NCI-H146 treated with DMSO at 0.1 percent for 48 hours (cell line): Measurements from ENCODE around the gene UST.
A peak's percentile ranks its signal among the peaks of the same experiment; 100 is the strongest.
"Not testable (repeated sequence)": the region's sequence is repeated elsewhere in the genome, so short reads cannot be mapped to it uniquely, and the experiment has no call there.

Experiments
- DNase-seq: peaks from one replicate; lab custom pipeline; 2025; ENCODE audit not compliant: unreplicated experiment; lab: John Stamatoyannopoulos, UW

The UST gene

GRCh38 chr6:148891405-148891783 lies 144.6 kb downstream of the UST start:
- DNase-seq = no peak

- DNase-seq = no peak
Observed at GRCh38 chr6:148892247-148892646, 145.4 kb downstream of the UST start.

GRCh38 chr6:148893073-148893472 lies 146.2 kb downstream of the UST start:
- no peak for DNase-seq

GRCh38 chr6:148893481-148893880 lies 146.7 kb downstream of the UST start:
- DNase-seq = no peak

- DNase-seq = no peak
Observed at GRCh38 chr6:148898376-148899014, 151.7 kb downstream of the UST start.

- DNase-seq = no peak
Observed at GRCh38 chr6:148904896-148905870, 158.4 kb downstream of the UST start.

GRCh38 chr6:148905901-148906300 lies 159.1 kb downstream of the UST start:
- DNase-seq = no peak

- no peak for DNase-seq
Observed at GRCh38 chr6:148906386-148906785, 159.6 kb downstream of the UST start.

GRCh38 chr6:148907573-148907972 lies 160.7 kb downstream of the UST start:
- DNase-seq = no peak

GRCh38 chr6:148912252-148912651 lies 165.4 kb downstream of the UST start:
- DNase-seq = no peak

- DNase-seq = peak; percentile 86
Observed at GRCh38 chr6:148915810-148916209, 169.0 kb downstream of the UST start.

- DNase-seq = not testable (repeated sequence)
Observed at GRCh38 chr6:148916485-148916884, 169.7 kb downstream of the UST start.

GRCh38 chr6:148924226-148925012 lies 177.6 kb downstream of the UST start:
- DNase-seq = no peak

- no peak for DNase-seq
Observed at GRCh38 chr6:148925701-148926100, 178.9 kb downstream of the UST start.

- no peak for DNase-seq
Observed at GRCh38 chr6:148926478-148926877, 179.6 kb downstream of the UST start.

- DNase-seq = no peak
Observed at GRCh38 chr6:148927586-148927985, 180.8 kb downstream of the UST start.

GRCh38 chr6:148928811-148929210 lies 182.0 kb downstream of the UST start:
- no peak for DNase-seq

GRCh38 chr6:148932208-148932607 lies 185.4 kb downstream of the UST start:
- no peak for DNase-seq

GRCh38 chr6:148932731-148933130 lies 185.9 kb downstream of the UST start:
- DNase-seq = no peak

GRCh38 chr6:148934539-148934938 lies 187.7 kb downstream of the UST start:
- DNase-seq = no peak

GRCh38 chr6:148934961-148935360 lies 188.1 kb downstream of the UST start:
- no peak for DNase-seq
